Measurements from ENCODE around the gene OSBPL2. TPM values are rescaled to one million over a fixed set of nuclear protein-coding genes. Genes with fewer than 3 reads are reported as not detected.

The OSBPL2 gene
- total and polyA plus RNA-seq, 2 experiments from 2014 or later = 16.6 to 31.2 TPM

- ATAC-seq (no peak), DNase-seq (ENCODE audit: low spot score) (no peak)
- 0 out of 3 replicates have a peak, but pooled peaks cover 5% of the 10 kb centered on the region for H3K36me3 Mint-ChIP-seq (ENCODE audit: low read depth)
- peaks cover 35% of the 10 kb centered on the region for H3K79me2 ChIP-seq (replicated peaks; ENCODE audit: insufficient read depth)
- no peaks in the 10 kb centered on the region for H3K9me2 ChIP-seq (ENCODE audit: insufficient read depth)
- peak overlapping the region; percentile 70 for H3K4me3 Mint-ChIP-seq
- no peaks in the 10 kb centered on the region for H3K27me3 ChIP-seq (ENCODE audit: insufficient read depth)
- TF ChIP-seq EZH2phosphoT487 (IDR thresholded peaks at IDR 0.05; ENCODE audit: unreplicated experiment) (no peak), ZNF462 (CRISPR knock-in tag; IDR thresholded peaks at IDR 0.05) (no peak), ETS1 (IDR thresholded peaks at IDR 0.05) (no peak), CTCF (conservative IDR thresholded peaks at IDR 0.05; ENCODE audit: low read depth in 2 of 2) (no peak), NANOG (IDR thresholded peaks at IDR 0.05; ENCODE audit: borderline replicate concordance) (no peak), POLR2AphosphoS5 (IDR thresholded peaks at IDR 0.05; ENCODE audit: low read depth) (no peak), EZH2 (IDR thresholded peaks at IDR 0.05; ENCODE audit: low read depth, unreplicated experiment) (no peak), CREB1 (CRISPR knock-in tag; IDR thresholded peaks at IDR 0.05; ENCODE audit: low read depth) (no peak)
- no peak overlapping the region for H3K27ac ChIP-seq (ENCODE audit: low read depth)
- peaks cover 13% of the 10 kb centered on the region for H4K20me1 ChIP-seq (replicated peaks; ENCODE audit: insufficient read depth)
- no peak overlapping the region for H3K27ac Mint-ChIP-seq
- H3K4me1 Mint-ChIP-seq = peaks cover 6% of the 10 kb centered on the region; the same call in 2 of the 3 replicates
- H3K36me3 ChIP-seq (ENCODE audit: insufficient read depth) = no peaks in the 10 kb centered on the region
- peaks cover 9% of the 10 kb centered on the region for H3K4me1 ChIP-seq (ENCODE audit: insufficient read depth)
- H2AFZ ChIP-seq = peak overlapping the region; percentile 73
- no peaks in the 10 kb centered on the region for H3K9me3 Mint-ChIP-seq
- peak overlapping the region; percentile 47 for H3K4me3 ChIP-seq
- H3F3A ChIP-seq (replicated peaks; ENCODE audit: low read depth) = 0 out of 2 replicates have a peak, but pooled peaks cover 3% of the 10 kb centered on the region
- H3K27me3 Mint-ChIP-seq (ENCODE audit: insufficient read depth, low read depth, poor library complexity) = peaks cover 7% of the 10 kb centered on the region
- peak overlapping the region; percentile 74 for H3K4me2 ChIP-seq
These were observed 864 bp upstream of the OSBPL2 start for GRCh38 chr20:62237514-62237800.

Data from GM23338 (cell line).